GM21390 (cell line): Measurements from ENCODE around the gene RGS16.

Experiments
- ATAC-seq: cut with Tn5 transposase; IDR thresholded peaks from one replicate; pipeline ENCODE4 v1.9.1; 2021; ENCODE audit not compliant: unreplicated experiment

Gene RGS16

DNA sequence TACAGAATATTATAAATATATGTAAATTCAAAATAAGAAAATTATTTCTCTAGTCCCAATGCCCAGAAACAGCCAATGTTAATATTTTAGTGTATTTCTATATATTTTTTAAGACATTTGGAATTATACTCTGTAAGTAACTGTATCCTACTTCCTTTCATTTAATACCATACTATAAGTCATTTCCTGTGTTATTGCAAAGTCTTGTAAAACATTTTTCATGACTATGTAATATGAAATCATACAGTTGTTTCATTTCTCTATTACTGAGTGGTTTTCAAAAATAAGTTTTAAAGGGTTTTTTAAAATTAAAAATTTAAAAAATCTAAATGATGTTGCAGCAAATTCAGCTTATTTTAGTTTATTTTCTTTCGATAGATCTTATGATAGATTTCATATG lies 17.1 kb downstream of the RGS16 start:
- ATAC-seq = no peak

DNA sequence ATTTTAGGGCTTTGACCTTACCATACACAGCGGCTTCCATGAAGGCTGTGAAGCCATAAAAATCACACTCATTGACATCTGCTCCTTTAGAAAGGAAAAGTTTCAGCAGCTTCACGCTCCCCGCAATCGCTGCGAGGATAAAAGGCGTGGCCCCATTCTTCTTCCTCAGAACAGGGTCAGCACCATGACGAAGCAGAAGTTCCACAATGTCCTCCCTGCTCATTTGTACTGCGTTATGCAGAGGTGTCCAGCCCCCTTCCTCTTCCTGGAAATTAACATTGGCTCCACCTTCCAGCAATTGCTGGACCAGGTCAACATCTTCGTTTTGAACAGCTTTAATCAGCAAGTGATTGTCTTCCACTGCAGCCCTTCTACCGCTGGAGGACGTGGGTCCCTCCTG lies 17.8 kb downstream of the RGS16 start:
- ATAC-seq = no peak

DNA sequence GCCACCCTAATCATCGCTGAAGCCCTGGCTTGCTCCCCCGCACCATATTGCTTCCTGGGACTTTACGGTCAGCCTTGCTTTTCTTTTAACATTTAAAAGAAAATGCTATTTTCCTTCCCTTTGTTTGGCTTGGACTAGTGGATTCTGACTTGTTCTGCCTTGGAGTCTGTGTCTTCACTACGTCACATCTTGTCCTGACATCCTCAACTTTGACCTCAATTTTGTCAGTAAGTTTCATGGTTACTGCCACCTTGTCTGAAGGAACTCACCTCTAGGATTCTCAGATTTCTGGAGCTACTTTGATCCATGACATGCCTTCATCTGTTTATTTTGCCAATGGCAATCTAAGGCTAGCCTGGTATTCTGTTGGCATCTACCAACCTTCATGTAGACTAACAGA lies 19.4 kb downstream of the RGS16 start:
- no peak for ATAC-seq

DNA sequence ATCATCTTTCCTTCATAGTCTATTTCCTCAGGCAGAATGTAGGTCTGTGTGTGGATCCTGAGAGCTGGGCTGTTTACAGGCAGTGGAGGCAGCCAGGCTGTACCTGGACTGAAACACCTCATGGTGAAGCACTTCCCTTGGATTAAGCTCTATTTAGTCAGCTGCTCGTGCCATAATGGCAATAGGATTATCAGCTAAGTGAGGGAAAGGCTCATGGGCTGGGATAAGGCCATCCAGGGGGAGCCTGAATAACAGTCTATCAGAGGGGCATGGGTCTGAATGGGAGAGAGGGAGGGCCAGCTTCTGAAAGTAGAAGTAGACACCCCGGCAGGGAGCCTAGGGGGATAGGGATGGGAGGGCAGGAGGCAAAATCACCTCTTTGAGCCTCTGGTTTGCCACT lies 23.5 kb downstream of the RGS16 start:
- ATAC-seq = no peak

DNA sequence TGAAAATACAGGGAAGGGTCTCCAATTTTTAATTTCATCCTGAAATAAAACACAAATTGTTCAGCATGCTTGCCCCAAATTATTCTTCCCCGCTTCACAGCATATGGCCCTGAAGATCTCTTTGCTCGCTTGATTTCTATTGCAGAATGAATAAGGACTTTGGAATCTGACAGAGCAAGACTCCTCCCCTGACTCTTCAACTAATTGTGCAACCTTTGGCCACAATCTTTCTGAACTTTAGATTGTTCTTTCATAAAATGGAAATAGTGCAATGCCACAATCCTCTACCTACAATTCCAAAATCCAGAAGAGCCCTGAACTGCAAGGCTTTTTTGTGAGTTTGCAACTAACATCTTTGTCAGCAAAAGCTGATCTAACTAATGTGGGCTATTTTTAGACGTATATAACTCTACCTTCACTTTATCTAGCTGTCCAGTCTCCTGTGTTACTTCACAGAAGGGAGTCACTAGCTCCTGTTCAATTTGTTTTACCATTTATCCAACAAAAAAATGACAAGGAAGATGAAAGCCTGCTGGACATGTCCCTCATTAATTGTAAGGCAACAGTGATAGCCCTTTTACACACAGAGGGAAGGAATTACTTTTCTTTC lies 28.5 kb downstream of the RGS16 start:
- no peak for ATAC-seq

DNA sequence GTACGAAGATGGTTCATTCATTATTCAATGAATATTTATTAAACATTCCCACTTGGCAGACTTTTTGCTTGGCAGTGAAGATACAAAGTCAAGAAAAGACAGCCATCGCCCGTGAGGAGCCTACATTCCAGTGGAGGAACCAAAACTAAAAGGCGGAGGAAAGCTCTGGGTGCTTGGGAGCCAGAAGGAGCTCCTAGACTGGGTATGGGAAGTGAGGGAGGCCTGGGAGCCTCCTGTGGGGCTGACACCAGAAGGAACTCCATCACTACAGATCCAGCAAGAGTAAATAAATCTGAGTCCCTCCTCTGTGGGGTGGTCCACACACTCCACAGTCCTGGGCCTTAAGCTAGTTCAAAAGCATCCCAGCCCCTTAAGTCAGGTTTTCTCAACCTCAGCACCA lies 30.0 kb downstream of the RGS16 start:
- no peak for ATAC-seq

DNA sequence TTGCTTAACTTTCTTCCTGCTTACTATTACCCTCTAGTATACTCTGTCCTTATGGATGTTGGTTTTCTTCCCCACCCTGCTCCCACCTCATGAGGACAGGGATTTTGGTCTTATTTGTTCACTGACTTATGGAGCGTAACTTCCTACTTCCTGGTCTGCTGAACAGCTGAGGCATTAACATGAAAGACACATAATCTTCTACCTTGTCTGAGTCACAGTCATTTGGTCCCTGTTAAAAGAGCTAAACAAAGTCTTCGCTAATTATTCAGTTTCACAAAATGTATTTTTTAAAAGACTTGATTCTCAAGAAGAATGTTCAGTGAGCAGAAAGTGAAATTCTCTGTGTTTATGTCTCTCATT lies 33.6 kb downstream of the RGS16 start:
- ATAC-seq = no peak

DNA sequence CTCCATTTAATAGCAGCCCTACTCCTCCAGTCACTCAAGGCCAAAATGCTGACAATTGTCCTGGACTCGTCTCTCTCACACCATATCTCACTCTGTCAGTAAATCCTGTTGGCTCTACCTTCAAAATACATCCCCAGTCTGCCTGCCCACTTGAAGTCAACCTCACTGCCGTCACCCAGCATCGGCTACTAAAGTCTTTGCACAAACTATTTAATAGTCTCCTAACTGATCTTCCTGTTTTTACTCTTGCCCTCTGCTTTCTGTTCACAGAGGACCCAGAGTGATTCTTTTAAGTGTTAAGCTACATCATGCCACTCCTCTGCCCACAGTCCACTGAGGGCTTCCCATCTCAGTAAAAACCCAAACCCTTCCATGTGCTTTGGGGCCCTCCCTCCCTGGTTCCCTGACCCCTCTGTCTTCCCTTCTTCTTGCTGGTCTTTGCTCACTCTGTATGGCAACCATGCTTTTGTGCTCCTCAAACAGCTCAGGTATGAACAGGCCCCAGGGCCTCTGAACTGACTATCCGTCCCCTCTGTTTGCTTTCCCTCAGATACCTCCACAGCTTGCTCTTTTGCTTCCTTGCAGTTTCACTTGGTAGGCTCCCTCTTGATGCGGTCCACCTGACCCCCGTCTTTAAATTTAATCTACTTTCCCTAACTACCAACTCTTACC lies 34.1 kb downstream of the RGS16 start:
- ATAC-seq = no peak

DNA sequence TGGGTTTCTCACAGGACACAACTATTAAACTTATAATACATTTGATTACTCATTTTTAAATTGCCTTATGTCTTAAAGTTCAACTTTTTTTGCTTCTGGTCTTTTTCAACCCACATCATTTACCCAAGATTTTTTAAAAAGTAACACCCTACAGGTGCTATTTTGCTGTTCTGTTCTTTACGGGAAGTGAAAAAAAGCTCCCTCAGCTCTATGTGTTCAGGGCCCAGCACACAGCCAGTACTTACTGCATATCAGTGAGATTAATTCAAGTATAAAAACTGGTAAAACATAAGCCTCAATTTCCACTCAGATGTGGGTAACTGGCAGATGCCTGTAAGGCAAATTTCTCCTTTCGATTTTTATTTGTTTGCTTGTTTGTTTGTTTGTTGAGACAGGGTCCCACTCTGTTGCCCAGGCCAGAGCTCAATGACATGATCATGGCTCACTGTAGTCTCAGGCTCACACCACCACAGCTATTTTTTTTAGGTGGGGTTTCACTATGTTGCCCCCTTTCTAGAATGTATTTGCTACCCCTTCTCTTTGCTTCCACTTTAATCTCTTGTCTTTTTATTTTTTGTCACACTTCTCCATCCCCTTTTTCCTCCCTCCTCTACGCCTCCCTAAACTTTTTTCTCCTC lies 35.4 kb downstream of the RGS16 start:
- ATAC-seq = no peak

DNA sequence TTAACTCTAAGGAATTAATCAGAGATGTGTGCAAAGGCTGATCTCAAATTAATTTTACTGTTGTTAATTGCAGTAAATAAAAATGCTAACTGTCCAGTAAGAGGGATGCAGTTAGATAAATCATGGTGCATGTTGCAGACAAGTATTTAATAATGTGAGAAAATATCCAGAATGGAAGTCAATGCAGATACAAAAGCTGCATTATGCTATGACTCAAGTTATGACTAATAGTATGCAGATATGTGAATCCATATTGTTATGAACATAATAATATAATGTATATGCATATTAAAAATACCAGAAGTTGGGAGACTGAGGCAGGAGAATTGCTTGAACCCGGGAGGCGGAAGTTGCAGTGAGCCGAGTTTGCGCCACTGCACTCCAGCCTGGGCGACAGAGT lies 36.6 kb downstream of the RGS16 start:
- no peak for ATAC-seq

DNA sequence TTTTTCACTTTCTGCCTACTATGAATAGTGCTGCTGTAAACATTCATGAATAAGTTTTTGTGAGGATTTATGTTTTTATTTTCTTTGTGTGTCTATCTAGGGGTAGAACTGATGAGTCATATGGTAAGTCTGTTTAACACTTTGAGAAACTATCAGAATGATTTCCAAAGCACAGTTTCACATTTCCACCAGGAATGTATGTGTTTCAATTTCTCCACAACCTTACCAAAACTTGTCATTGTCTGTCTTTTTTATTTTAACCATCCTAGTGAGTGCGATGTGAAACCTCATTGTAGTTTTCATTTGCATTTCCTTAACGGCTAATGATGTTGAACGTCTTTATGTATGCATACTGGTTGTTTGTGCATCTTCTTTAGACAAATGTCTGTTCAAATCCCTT lies 38.7 kb downstream of the RGS16 start:
- ATAC-seq = no peak

DNA sequence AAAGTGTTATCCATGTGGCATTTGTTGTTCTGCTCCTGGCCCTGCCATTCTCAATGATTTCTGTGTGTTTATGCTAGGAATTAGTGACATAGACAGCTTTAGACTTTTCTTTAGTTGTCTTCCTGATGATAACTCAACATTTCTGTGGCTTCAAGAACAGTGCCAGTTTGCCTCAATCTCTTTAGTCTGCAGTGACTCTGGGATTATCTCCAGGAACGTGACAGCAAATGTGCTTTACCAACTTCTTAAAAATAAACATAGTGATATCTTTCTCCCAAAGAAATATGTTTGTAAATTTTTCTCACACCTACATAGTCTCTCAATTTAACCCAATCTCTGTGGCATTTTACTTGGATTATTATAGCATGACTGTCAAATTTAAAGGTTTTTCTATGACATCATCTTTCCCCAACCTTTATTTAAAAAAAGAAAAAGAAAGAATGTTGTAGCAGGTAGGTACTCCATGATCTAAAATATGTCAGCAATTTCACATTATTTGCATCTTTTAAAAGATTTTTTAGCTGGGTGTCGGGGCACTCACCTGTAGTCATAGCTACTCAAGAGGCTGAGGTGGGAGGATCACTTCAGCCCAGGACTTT lies 39.7 kb downstream of the RGS16 start:
- ATAC-seq = no peak

DNA sequence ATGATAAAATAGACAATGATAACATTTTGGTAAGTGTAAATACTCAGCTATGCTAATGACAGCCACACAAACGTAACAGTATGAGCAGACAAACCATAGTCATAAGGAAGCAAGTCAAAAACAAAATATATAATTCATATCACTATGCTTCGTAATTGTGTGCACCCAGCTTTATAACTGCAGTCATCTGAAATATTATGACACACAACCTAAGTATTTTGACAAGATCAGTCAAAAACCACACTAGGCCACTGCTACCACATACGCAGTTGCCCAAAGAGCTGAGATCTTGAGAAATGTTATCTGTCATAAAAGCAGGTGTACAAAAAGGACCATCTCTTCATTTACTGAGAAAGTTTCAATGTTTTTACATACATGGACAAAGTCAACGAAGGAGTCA lies 41.1 kb downstream of the RGS16 start:
- ATAC-seq = no peak

DNA sequence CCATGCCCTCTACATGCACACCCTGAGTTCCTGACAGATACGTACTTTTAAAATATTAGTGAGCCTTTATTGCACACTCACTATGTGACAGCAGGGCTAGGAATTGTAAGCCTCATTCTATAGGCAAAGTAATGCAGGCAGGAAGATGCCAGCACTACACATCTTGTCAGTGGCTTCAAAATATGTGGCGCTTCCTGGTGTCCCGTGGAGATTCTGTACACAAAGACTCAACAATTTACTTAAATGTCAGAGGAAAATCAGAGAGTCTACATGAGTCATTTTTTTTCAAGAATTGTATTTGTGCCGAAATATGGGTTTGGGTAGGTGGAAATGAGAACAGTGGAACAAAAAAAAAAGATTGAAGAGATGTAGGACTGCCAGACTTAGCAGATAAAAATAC lies 42.7 kb downstream of the RGS16 start:
- ATAC-seq = no peak

DNA sequence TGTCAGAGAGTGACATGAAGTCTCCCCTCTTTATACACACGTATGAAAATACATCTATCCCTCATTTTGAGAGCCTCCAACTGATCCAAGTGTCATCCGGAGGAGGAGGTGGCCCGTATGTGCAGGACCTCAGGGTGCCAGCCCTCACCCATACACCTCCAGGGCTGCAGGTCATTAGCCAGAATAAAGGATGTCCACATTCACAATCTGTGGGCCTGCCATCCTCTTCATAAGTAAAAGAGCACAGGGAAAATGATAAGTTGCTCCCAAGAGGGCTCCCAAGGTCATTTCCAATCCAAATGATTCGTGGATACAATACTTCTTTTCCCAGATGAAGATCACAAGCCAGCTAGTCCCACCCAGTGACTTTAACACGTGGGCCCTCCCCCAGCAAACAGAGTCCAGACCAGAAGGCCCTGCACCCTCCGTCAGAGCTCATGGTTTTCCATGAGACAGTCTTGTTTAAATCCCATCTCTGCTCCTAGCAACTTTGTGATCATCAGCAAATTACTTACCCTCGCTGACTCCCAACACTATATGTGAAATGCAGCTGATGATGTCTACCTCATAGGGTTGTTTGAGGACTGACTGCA lies 43.7 kb downstream of the RGS16 start:
- no peak for ATAC-seq

DNA sequence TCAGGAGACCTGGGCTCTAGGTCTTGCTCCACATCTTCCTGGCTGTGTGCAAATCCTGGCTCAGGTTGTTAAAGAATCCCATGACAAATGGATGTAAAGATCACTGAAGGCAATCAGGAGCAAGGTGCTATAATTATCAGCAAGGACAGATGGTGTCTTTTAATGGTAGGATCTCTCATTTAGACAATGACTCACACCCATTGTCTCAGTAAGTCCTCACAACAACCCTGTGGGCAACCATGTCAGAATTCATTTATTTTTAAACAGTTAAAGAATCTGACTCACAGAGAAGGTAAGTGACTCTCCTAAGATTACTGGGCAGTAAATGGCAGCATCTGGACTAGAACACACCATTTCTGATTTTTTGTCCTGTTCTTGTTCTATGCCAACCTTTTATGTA lies 47.9 kb downstream of the RGS16 start:
- ATAC-seq = no peak

DNA sequence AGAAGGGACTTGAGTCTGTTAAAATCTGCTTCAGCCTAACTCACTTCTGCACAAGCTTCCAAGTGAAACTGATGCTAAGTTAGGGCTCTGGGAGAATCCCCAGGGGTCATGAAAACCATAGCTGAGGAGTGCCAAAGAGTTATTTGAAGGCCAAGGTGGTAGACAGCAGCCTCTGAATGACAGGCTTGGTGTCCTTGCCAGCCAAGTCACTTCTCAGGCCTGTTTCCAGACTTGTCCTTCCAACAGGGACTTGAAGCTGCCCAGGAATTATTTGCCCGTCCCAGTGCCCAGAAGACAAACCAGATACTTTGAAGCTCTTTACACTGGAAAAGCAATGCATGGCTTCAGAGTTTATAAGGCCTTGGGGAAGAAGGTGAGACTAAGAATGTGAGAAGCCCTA lies 48.7 kb downstream of the RGS16 start:
- ATAC-seq = no peak

DNA sequence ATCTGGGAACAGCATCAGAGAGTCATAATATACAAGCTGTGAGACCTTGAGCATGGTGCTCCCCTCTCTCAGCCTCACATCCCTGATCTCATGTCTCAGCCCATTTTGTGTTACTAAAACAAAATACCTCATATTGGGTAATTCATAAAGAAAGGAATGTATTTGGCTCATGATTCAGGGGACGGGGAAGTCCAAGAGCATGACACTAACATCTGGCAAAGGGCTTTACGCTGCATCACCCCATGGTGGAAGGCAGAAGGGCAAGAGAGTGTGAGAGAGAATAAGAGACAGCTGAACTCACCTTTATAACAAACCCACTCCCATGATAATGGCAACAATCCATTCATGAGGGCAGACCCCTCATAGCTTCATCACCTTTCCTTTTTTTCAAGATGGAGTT lies 51.7 kb downstream of the RGS16 start:
- ATAC-seq = no peak

DNA sequence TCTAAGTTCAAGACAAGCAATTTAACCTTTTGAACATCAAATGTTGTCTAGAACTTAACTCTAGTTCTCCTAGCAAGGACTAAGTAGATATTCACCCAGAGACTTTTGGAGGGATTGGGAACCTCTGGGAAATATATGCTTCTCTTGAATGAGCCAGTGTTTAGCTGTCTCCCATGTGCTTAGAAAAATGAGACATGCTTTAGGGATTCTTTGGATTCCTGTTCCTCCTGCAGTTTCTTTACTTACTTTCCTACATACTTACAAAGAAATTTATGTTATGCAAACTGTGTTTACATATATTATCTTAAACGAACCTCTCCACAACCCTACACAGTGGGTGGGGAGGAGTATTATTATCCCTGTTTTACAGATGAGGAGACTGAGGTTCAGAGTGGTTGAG lies 54.4 kb downstream of the RGS16 start:
- ATAC-seq = no peak

DNA sequence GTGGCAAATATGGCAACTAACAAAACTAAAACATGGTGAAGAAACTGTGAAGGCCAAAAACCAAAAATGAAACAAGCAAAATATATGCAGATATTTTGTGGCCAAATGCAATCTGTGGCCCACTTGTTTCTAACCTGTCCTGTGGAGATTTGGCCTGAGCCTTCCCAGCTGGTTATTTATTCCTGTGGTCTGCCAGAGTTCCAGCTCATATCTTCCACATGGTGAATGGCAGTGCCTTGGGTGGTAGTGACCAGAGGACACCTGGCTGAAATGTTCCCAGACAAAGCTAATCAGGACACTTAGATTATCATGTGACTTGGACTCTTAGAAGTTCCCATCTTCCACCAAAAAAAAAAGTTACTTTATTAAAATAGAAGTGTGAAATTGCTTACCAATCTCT lies 54.8 kb downstream of the RGS16 start:
- no peak for ATAC-seq
